Measurements from ENCODE around the gene RPRD2. TPM values are rescaled to one million over a fixed set of nuclear protein-coding genes. Genes with fewer than 3 reads are reported as not detected.

Gene RPRD2
- polyA plus RNA-seq, 1 donor (not counting 4 experiments of a cell fraction or from before 2014, with no cell fraction given): 9.1 TPM

- Histone ChIP-seq H3K9ac (ENCODE audit: control insufficient read depth, extremely low read depth, insufficient read depth, low read length) (no peak overlapping the region), H3K4me1 (ENCODE audit: control insufficient read depth, extremely low read depth, insufficient read depth, low read length) (peaks cover 24% of the 10 kb centered on the region), H4K20me1 (ENCODE audit: control insufficient read depth, extremely low read depth, insufficient read depth, low read length) (no peaks in the 10 kb centered on the region), H3K79me2 (ENCODE audit: control insufficient read depth, insufficient read depth, low read length) (no peaks in the 10 kb centered on the region), H3K27ac (ENCODE audit: control insufficient read depth, insufficient read depth, low read length) (no peak overlapping the region), H3K36me3 (ENCODE audit: control insufficient read depth in 2 of 2, extremely low read depth in 1 of 2, insufficient read depth in 2 of 2, low read length in 2 of 2) (peaks cover 8 to 16% of the 10 kb centered on the region in 2 experiments), H3K9me1 (ENCODE audit: control insufficient read depth, extremely low read depth, insufficient read depth, low read length) (no peaks in the 10 kb centered on the region), H3K27me3 (ENCODE audit: control insufficient read depth, extremely low read depth, insufficient read depth, low read length) (no peaks in the 10 kb centered on the region), H3K9me3 (ENCODE audit: control insufficient read depth, low read depth, low read length) (no peaks in the 10 kb centered on the region), H3K4me2 (ENCODE audit: control insufficient read depth, extremely low read depth, insufficient read depth, low read depth, low read length) (no peak overlapping the region), H3K4me3 (ENCODE audit: control insufficient read depth in 2 of 3, extremely low read depth in 1 of 3, insufficient read depth in 2 of 3, low read depth in 1 of 3, low read length in 3 of 3) (no peak overlapping the region), H2AFZ (ENCODE audit: control insufficient read depth, low read length) (no peak overlapping the region)
- FAIRE-seq: no peak
- dilution Hi-C loops (cut with MboI; ENCODE audit: extremely low pct_ligation_motif_present, low sequenced_read_pairs): no loop called here
- TF ChIP-seq CTCF (optimal IDR thresholded peaks at IDR 0.05 in 1 of 3, IDR thresholded peaks at IDR 0.05 in 1 of 3, conservative IDR thresholded peaks at IDR 0.05 in 1 of 3; ENCODE audit: extremely low read depth in 1 of 3, insufficient read depth in 2 of 3, low read length in 3 of 3): no peak
- TF ChIP-seq EZH2 (IDR thresholded peaks at IDR 0.05; ENCODE audit: low read length): no peak
- DNase-seq (ENCODE audit: low read depth, low spot score): no peak
Measured at GRCh38 chr1:150473659-150474058, 109.7 kb downstream of the RPRD2 start.

- TF ChIP-seq CTCF (optimal IDR thresholded peaks at IDR 0.05 in 1 of 3, IDR thresholded peaks at IDR 0.05 in 1 of 3, conservative IDR thresholded peaks at IDR 0.05 in 1 of 3; ENCODE audit: extremely low read depth in 1 of 3, insufficient read depth in 2 of 3, low read length in 3 of 3): no peak
- no peak for TF ChIP-seq EZH2 (IDR thresholded peaks at IDR 0.05; ENCODE audit: low read length)
- DNase-seq (ENCODE audit: low read depth, low spot score) (no peak), FAIRE-seq (no peak)
- Histone ChIP-seq H3K36me3 (ENCODE audit: control insufficient read depth in 2 of 2, extremely low read depth in 1 of 2, insufficient read depth in 2 of 2, low read length in 2 of 2) (peaks cover 8 to 16% of the 10 kb centered on the region in 2 experiments), H3K9me3 (ENCODE audit: control insufficient read depth, low read depth, low read length) (no peaks in the 10 kb centered on the region), H3K4me1 (ENCODE audit: control insufficient read depth, extremely low read depth, insufficient read depth, low read length) (peaks cover 29% of the 10 kb centered on the region), H3K79me2 (ENCODE audit: control insufficient read depth, insufficient read depth, low read length) (no peaks in the 10 kb centered on the region), H2AFZ (ENCODE audit: control insufficient read depth, low read length) (no peak overlapping the region), H3K4me3 (ENCODE audit: control insufficient read depth in 2 of 3, extremely low read depth in 1 of 3, insufficient read depth in 2 of 3, low read depth in 1 of 3, low read length in 3 of 3) (no peak overlapping the region), H3K27me3 (ENCODE audit: control insufficient read depth, extremely low read depth, insufficient read depth, low read length) (no peaks in the 10 kb centered on the region), H3K27ac (ENCODE audit: control insufficient read depth, insufficient read depth, low read length) (no peak overlapping the region), H4K20me1 (ENCODE audit: control insufficient read depth, extremely low read depth, insufficient read depth, low read length) (no peaks in the 10 kb centered on the region), H3K4me2 (ENCODE audit: control insufficient read depth, extremely low read depth, insufficient read depth, low read depth, low read length) (no peak overlapping the region), H3K9ac (ENCODE audit: control insufficient read depth, extremely low read depth, insufficient read depth, low read length) (no peak overlapping the region), H3K9me1 (ENCODE audit: control insufficient read depth, extremely low read depth, insufficient read depth, low read length) (no peaks in the 10 kb centered on the region)
- dilution Hi-C loops (cut with MboI; ENCODE audit: extremely low pct_ligation_motif_present, low sequenced_read_pairs): no loop called here
Measured at GRCh38 chr1:150474869-150475268, 110.9 kb downstream of the RPRD2 start.

All from keratinocyte (primary cell).